HEK293 (cell line): ENCODE results near the gene ELAVL1.

Experiments used
- HOXA7 ChIP-seq: sonication (generic); formaldehyde crosslinking; IDR thresholded peaks from 2 replicates; pipeline ENCODE4 v1.8.1; 2022; ENCODE audit warnings: missing genetic modification reagents, borderline replicate concordance
- ZFP41 ChIP-seq: fragments of 450-650 bp; formaldehyde crosslinking; IDR thresholded peaks from 2 replicates; pipeline ENCODE4 v1.5.1; 2016; ENCODE audit warnings: missing biosample characterization, missing genetic modification characterization, borderline replicate concordance
- ZNF560 ChIP-seq: fragments of 450-650 bp; formaldehyde crosslinking; IDR thresholded peaks from 2 replicates; pipeline ENCODE4 v1.5.1; 2017; ENCODE audit warnings: missing biosample characterization, missing genetic modification characterization, borderline replicate concordance
- TF ChIP-seq, protein P1 (sequence below): fragments of 450-650 bp; formaldehyde crosslinking; IDR thresholded peaks from 2 replicates; pipeline ENCODE4 v1.5.1; 2016; ENCODE audit warnings: missing biosample characterization, missing genetic modification characterization
- TF ChIP-seq, protein P2 (sequence below): fragments of 450-650 bp; formaldehyde crosslinking; IDR thresholded peaks from 2 replicates; pipeline ENCODE4 v1.5.1; 2016; ENCODE audit warnings: missing biosample characterization, missing genetic modification characterization
- TF ChIP-seq, protein P3 (sequence below): fragments of 450-650 bp; formaldehyde crosslinking; IDR thresholded peaks from 2 replicates; pipeline ENCODE4 v1.5.1; 2016; ENCODE audit warnings: missing biosample characterization, missing genetic modification characterization, low read depth

DNA sequence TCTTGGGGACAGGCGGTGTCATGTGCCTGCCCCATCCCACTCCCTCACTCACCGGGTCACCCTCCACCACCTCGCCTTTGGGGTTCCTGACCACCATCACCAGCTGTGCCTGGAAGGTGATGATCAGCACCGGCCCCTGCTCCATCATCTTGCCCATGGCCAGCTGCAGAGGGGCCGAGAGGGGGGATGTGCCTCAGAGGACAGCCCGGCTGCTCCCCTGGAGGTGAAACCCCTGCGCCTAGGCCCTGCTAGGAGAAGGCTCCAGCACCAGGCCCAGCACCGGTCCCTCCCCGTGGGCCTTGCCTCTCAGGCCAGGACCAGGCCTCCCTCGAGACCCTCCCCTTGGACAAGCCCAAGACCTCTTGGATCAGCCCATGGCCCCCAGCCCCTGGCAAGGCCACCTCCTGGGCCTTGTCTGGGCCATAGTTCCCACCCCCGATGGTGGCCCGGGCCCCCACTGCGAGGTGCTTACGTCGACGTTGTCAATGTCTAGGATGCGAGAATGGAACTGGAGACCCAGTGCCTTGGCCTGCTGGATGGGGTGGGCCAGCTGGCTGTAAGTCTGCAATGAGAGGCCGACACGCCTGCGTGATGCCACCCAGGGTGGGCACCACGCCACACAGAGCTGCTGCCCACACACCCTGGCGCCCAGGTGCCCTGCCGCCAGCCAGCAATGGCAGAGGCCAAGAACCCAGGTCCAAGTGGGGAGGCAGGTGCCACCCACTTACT is 77.7 kb downstream of the ELAVL1 start:
- TF ChIP-seq, protein P1, sequence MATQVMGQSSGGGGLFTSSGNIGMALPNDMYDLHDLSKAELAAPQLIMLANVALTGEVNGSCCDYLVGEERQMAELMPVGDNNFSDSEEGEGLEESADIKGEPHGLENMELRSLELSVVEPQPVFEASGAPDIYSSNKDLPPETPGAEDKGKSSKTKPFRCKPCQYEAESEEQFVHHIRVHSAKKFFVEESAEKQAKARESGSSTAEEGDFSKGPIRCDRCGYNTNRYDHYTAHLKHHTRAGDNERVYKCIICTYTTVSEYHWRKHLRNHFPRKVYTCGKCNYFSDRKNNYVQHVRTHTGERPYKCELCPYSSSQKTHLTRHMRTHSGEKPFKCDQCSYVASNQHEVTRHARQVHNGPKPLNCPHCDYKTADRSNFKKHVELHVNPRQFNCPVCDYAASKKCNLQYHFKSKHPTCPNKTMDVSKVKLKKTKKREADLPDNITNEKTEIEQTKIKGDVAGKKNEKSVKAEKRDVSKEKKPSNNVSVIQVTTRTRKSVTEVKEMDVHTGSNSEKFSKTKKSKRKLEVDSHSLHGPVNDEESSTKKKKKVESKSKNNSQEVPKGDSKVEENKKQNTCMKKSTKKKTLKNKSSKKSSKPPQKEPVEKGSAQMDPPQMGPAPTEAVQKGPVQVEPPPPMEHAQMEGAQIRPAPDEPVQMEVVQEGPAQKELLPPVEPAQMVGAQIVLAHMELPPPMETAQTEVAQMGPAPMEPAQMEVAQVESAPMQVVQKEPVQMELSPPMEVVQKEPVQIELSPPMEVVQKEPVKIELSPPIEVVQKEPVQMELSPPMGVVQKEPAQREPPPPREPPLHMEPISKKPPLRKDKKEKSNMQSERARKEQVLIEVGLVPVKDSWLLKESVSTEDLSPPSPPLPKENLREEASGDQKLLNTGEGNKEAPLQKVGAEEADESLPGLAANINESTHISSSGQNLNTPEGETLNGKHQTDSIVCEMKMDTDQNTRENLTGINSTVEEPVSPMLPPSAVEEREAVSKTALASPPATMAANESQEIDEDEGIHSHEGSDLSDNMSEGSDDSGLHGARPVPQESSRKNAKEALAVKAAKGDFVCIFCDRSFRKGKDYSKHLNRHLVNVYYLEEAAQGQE (tag by site-specific recombination): no peak
- no peak for TF ChIP-seq ZNF560 (tag by site-specific recombination)
- no peak for TF ChIP-seq HOXA7 (CRISPR knock-in tag)
- TF ChIP-seq, protein P2, sequence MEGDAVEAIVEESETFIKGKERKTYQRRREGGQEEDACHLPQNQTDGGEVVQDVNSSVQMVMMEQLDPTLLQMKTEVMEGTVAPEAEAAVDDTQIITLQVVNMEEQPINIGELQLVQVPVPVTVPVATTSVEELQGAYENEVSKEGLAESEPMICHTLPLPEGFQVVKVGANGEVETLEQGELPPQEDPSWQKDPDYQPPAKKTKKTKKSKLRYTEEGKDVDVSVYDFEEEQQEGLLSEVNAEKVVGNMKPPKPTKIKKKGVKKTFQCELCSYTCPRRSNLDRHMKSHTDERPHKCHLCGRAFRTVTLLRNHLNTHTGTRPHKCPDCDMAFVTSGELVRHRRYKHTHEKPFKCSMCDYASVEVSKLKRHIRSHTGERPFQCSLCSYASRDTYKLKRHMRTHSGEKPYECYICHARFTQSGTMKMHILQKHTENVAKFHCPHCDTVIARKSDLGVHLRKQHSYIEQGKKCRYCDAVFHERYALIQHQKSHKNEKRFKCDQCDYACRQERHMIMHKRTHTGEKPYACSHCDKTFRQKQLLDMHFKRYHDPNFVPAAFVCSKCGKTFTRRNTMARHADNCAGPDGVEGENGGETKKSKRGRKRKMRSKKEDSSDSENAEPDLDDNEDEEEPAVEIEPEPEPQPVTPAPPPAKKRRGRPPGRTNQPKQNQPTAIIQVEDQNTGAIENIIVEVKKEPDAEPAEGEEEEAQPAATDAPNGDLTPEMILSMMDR: no peak
- no peak for TF ChIP-seq ZFP41 (tag by site-specific recombination)
- TF ChIP-seq, protein P3, sequence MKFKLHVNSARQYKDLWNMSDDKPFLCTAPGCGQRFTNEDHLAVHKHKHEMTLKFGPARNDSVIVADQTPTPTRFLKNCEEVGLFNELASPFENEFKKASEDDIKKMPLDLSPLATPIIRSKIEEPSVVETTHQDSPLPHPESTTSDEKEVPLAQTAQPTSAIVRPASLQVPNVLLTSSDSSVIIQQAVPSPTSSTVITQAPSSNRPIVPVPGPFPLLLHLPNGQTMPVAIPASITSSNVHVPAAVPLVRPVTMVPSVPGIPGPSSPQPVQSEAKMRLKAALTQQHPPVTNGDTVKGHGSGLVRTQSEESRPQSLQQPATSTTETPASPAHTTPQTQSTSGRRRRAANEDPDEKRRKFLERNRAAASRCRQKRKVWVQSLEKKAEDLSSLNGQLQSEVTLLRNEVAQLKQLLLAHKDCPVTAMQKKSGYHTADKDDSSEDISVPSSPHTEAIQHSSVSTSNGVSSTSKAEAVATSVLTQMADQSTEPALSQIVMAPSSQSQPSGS: no peak
